Duodenal mucosa (tissue), 2 donors: ENCODE data around the gene CHST9.
"Not testable (repeated sequence)": the region's sequence is repeated elsewhere in the genome, so short reads cannot be mapped to it uniquely, and the experiment has no call there.

Source experiments
- H3K27ac ChIP-seq: one replicate; pipeline ENCODE4 v1.7.0; 2013; ENCODE audit warnings: low read depth, low read length
- H3K27me3 ChIP-seq, 2 donors: one replicate each; pipeline ENCODE4 v1.7.0; 2013; ENCODE audit warnings: low read length in 2 of 2, control low read depth in 1 of 2; ENCODE audit not compliant: insufficient read depth in 2 of 2, control insufficient read depth in 1 of 2
- H3K36me3 ChIP-seq, 2 donors: one replicate each; pipeline ENCODE4 v1.7.0; 2013; ENCODE audit warnings: low read length in 2 of 2, control low read depth in 1 of 2; ENCODE audit not compliant: insufficient read depth in 2 of 2, control insufficient read depth in 1 of 2
- H3K4me1 ChIP-seq, 2 donors: one replicate each; pipeline ENCODE4 v1.7.0; 2013; ENCODE audit warnings: low read length in 2 of 2, control low read depth in 1 of 2; ENCODE audit not compliant: insufficient read depth in 2 of 2, control insufficient read depth in 1 of 2
- H3K4me3 ChIP-seq, 2 donors: one replicate each; pipeline ENCODE4 v1.7.0; 2013; ENCODE audit warnings: low read length in 2 of 2, low read depth in 1 of 2
- H3K9ac ChIP-seq, 2 donors: one replicate each; pipeline ENCODE4 v1.7.0; 2013; ENCODE audit warnings: low read length in 2 of 2, low read depth in 1 of 2
- H3K9me3 ChIP-seq, 2 donors: one replicate each; pipeline ENCODE4 v1.7.0; 2013; ENCODE audit warnings: low read length in 2 of 2, control low read depth in 1 of 2; ENCODE audit not compliant: control insufficient read depth in 1 of 2

The CHST9 gene, protein sequence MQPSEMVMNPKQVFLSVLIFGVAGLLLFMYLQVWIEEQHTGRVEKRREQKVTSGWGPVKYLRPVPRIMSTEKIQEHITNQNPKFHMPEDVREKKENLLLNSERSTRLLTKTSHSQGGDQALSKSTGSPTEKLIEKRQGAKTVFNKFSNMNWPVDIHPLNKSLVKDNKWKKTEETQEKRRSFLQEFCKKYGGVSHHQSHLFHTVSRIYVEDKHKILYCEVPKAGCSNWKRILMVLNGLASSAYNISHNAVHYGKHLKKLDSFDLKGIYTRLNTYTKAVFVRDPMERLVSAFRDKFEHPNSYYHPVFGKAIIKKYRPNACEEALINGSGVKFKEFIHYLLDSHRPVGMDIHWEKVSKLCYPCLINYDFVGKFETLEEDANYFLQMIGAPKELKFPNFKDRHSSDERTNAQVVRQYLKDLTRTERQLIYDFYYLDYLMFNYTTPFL

DNA sequence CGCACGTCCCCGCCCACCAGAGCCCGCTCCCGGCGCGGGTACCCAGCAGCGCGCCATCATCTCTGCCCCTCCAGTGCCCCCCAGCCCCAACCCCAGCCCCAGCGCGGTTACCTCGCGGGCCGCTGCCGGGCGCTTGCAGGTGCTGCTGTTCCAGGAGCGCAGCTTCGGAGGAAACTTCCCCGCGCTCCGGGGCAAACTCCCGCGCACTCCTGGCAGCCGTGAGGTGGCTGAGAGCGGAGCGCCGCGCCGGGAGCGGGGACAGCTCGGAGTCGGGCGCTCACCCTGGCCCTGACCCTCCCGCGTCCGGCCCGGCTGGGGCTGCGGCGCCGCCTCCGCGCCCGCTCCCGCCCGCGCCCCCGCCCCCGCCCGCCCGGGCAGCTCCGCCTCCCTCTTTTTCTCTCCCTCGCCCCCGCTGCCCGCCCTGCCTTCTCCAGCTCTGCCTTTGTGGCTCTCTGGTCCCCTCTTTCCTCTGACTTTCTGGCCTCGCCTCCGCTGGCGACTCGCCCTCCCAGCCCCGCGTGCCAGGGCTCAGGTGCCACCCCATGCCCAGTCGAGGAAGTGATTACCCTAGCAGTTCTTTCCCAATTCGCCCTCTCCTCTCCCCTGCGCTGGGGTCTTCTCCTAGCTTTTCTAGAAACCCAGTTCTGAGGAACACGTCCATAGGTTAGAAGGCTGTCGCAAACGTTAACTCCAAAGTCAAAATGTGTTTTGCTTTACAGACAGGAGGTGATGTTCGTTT, at the start of gene CHST9:
Gene CHST9, minus strand, starts transcription at position 284 of the 739 bp plus-strand sequence. CDS start 42,499 bp downstream, outside the sequence.
- no peak within 1 kb of the TSS for H3K27ac ChIP-seq
- H3K4me3 ChIP-seq: peak within 1 kb of the TSS in 1 of 2 donors; percentile 28

DNA sequence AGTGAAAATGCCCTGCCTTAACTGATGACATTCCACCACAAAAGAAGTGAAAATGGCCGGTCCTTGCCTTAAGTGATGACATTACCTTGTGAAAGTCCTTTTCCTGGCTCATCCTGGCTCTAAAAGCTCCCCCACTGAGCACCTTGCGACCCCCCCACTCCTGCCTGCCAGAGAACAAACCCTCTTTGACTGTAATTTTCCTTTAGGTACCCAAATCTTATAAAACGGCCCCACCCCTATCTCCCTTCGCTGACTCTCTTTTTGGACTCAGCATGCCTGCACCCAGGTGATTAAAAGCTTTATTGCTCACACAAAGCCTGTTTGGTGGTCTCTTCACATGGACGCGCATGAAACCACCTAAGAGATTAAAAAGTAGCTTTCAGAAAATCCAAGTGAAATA, 47.2 kb upstream of the CHST9 start:
- not testable (repeated sequence) for H3K27ac ChIP-seq, H3K9me3 ChIP-seq, H3K36me3 ChIP-seq, H3K9ac ChIP-seq, H3K4me3 ChIP-seq, H3K27me3 ChIP-seq
- H3K4me1 ChIP-seq: peaks cover 0 to 14% of the 10 kb centered on the region in 2 donors

More for the DNA sequence above, at the start of gene CHST9:
- Histone ChIP-seq H3K9ac (no peak within 1 kb of the TSS), H3K36me3 (no peaks in the 10 kb centered on the region), H3K4me1 (no peaks in the 10 kb centered on the region), H3K27me3 (peaks cover 11 to 17% of the 10 kb centered on the region in 2 donors), H3K9me3 (no peaks in the 10 kb centered on the region)

DNA sequence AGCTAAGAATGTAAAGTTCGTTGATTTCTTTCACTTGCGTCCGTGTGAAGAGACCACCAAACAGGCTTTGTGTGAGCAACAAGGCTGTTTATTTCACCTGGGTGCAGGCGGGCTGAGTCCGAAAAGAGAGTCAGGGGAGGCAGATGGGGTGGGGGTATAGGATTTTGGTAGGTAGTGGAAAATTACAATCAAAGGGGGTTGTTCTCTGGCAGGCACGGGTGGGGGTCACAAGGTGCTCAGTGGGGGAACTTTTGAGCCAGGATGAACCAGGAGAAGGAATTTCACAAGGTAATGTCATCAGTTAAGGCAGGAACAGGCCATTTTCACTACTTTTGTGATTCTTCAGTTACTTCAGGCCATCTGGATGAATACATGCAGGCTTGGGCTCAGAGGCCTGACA, 46.6 kb upstream of the CHST9 start:
- not testable (repeated sequence) for H3K27me3 ChIP-seq, H3K36me3 ChIP-seq, H3K4me3 ChIP-seq, H3K9ac ChIP-seq, H3K27ac ChIP-seq, H3K9me3 ChIP-seq
- peaks cover 0 to 14% of the 10 kb centered on the region in 2 donors for H3K4me1 ChIP-seq

DNA sequence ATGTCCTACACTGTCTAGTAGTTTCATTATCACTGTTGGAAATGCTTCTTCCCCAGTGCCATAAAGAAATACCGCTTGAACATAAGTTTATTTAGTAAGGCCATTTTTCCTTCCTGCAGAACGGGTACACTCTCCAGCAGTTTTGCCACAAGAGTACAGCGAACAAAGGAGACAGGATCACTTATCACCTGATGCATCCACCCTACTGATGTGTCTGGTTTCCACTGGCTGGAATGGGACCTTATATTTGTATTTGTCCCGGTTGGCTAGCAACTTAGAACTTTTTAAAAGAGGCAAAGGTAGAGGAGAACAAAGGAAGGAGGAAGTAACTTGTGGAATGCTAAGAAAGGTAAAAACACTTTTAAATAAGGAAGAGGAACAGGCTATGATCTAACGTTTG, 46.1 kb upstream of the CHST9 start:
- H3K9me3 ChIP-seq, H3K9ac ChIP-seq, H3K27me3 ChIP-seq, H3K4me3 ChIP-seq, H3K36me3 ChIP-seq, H3K27ac ChIP-seq: not testable (repeated sequence)
- H3K4me1 ChIP-seq: peaks cover 0 to 14% of the 10 kb centered on the region in 2 donors

DNA sequence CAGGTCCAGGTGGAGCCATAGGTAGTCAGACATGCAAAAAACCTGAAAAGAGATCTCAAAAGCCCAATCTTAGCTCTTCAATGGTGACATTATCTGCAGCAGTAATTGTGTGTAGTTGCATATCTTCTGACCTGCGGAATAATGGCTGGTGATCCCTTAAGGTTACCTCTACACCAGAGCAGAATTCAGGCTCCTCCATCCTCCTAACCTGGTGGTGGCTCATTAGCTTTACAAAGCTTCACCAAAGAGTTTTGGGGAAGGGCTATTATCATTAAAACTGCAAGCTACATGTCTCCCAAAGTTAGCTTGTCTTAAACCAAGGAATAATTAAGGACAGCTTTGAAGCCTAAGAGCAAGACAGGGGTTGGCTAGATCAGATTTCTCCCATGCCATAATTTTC, 42.6 kb upstream of the CHST9 start:
- H3K4me1 ChIP-seq: no peaks in the 10 kb centered on the region
- H3K9me3 ChIP-seq: no peaks in the 10 kb centered on the region
- H3K9ac ChIP-seq: no peak overlapping the region
- H3K27me3 ChIP-seq: no peaks in the 10 kb centered on the region
- H3K4me3 ChIP-seq: no peak overlapping the region
- no peaks in the 10 kb centered on the region for H3K36me3 ChIP-seq
- H3K27ac ChIP-seq: no peak overlapping the region

DNA sequence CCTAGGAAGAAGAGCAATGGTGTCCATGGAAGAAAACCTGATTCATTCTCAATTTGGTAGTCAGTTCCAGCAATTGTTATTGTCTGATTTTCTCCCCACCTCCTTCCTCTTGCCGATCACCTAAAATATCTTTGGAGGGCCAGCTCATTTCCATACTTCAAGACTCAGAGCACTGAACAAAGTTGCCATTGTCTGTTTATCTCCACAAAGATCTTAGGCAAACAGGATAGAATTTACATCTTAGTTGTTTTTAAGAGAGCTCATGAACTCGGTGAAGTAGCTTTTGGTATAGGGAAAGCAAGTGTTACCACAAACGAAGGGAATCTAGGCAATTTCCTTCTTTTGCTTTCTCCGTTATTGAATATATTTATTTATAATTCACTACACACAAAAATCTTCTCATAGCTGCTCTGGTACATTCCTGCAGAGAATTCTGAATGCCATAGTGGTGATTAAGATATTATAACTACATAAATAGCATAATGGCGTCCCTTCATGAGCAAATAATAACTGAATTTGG, 41.5 kb upstream of the CHST9 start:
- Histone ChIP-seq H3K4me1 (no peaks in the 10 kb centered on the region), H3K27me3 (no peaks in the 10 kb centered on the region), H3K9me3 (no peaks in the 10 kb centered on the region), H3K36me3 (no peaks in the 10 kb centered on the region), H3K4me3 (no peak overlapping the region), H3K27ac (no peak overlapping the region), H3K9ac (no peak overlapping the region)

DNA sequence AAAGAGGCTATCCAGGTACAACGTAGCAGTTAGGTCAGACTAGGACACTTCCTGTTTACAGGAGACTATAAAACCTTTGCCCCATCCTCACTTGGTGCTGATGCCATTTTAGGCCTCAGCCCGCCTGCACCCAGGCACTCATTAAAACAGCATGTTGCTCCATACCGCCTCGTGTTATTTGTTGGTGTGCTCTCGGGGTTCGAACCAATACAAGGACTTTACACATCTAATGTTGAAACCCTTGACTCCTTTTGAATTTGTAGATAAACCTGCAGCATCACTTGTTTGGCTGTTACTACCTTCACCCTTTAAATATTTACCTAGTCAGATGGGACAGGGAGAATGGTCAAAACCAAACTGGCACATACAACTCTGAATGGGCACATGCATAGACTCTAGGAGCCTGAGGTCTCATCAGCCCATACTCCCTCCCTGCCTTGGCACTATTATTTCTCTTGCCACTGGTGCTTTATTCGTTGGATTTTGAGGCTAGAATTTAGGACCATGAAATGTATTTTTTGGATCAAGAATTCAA, 40.9 kb upstream of the CHST9 start:
- Histone ChIP-seq H3K9me3 (no peaks in the 10 kb centered on the region), H3K4me1 (no peaks in the 10 kb centered on the region), H3K27me3 (no peaks in the 10 kb centered on the region), H3K36me3 (no peaks in the 10 kb centered on the region), H3K4me3 (no peak overlapping the region), H3K27ac (no peak overlapping the region), H3K9ac (no peak overlapping the region)

DNA sequence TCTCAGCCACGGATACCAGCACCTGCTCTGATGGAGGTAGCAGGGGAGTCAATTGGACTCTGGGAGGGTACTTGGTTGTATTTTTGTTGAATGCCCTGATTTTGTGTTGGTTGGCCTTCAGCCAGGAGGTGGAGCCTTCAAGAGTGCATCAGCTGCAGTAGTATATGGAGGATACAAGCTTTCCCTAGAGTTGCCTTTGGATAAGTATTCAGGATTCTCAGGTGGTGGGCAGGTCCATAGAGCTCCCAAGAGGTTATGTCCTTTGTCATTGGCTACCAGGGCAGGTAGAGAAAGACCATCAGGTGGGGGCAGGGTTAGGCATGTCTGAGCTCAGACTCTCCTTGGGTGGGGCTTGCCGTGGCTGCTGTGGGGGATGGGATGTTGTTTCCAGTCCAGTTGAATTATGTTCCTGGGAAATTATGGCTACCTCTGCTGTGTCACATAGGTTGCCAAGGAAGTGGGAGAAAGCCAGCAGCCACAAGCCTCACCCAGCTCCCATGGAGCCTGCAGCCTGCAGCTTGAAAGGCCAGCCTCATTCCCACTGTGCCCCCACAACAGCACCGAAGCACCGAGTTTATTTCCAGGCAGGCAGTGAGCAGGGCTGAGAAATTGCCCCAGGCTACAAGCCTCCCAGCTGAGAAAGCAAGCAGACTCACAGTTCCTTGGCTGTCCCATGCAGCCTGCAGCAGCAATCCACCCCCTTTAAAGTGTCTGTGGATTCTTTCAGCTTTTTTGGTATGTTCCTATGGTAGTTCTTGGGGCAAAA, 38.6 kb upstream of the CHST9 start:
- Histone ChIP-seq H3K27me3 (no peaks in the 10 kb centered on the region), H3K4me1 (no peaks in the 10 kb centered on the region), H3K4me3 (no peak overlapping the region), H3K27ac (no peak overlapping the region), H3K9me3 (no peaks in the 10 kb centered on the region), H3K36me3 (no peaks in the 10 kb centered on the region), H3K9ac (no peak overlapping the region)

DNA sequence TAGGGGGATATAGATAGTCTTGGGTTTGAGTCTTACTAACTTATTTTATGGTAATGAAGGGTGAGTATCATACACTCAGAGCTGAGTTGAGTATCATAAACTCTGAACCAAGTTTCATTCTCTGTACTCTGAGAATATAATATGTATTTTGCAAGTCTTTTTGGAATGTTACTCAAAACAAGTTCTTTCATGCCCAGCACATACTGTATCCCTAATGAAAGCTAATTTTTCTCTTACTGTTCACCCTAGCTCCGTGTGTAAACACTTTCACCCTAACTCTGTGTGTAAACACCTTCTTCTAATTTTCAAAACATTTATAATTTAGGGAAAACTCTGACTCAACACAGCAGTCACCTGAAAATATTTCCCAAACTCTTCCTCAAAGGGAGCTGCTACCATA, 29.7 kb upstream of the CHST9 start:
- Histone ChIP-seq H3K4me1 (no peaks in the 10 kb centered on the region), H3K9me3 (no peaks in the 10 kb centered on the region), H3K27me3 (no peaks in the 10 kb centered on the region), H3K4me3 (no peak overlapping the region), H3K9ac (no peak overlapping the region), H3K27ac (no peak overlapping the region), H3K36me3 (no peaks in the 10 kb centered on the region)
